Chondrocyte (in vitro differentiated cells): ENCODE measurements around the gene B3GALNT1. TPM values are rescaled to one million over a fixed set of nuclear protein-coding genes. Genes with fewer than 3 reads are reported as not detected.

ENCODE experiments used
- DNase-seq: peaks from one replicate; pipeline ENCODE4 v3.0.0; 2021; ENCODE audit warnings: mixed read lengths, low spot score
- H3K27ac Mint-ChIP-seq: one replicate; pipeline ENCODE4 v1.8.0; 2021; ENCODE audit warnings: mild to moderate bottlenecking, moderate library complexity, mixed read lengths; ENCODE audit not compliant: unreplicated experiment
- H3K27me3 Mint-ChIP-seq: 2 replicates; pipeline ENCODE4 v1.8.0; 2021; ENCODE audit warnings: low read depth, mixed read lengths
- H3K36me3 Mint-ChIP-seq: 2 replicates; pipeline ENCODE4 v1.8.0; 2021; ENCODE audit warnings: low read depth, mixed read lengths
- H3K4me1 Mint-ChIP-seq: 2 replicates; pipeline ENCODE4 v1.8.0; 2021; ENCODE audit warnings: low read depth, mild to moderate bottlenecking, mixed read lengths
- H3K4me3 Mint-ChIP-seq: one replicate; pipeline ENCODE4 v1.8.0; 2021; ENCODE audit warnings: mild to moderate bottlenecking, moderate library complexity, mixed read lengths; ENCODE audit not compliant: unreplicated experiment
- H3K9me3 Mint-ChIP-seq: 2 replicates; pipeline ENCODE4 v1.8.0; 2021; ENCODE audit warnings: low read depth, mixed read lengths
- CTCF ChIP-seq: fragments of 200-600 bp; sonication (generic); IDR thresholded peaks from 2 replicates; pipeline ENCODE4 v1.5.0; 2021; ENCODE audit warnings: antibody characterized with exemption, mild to moderate bottlenecking, moderate library complexity
- total RNA-seq: library from RNA; stranded (reverse); gene quantifications from 3 replicates; pipeline ENCODE4 v1.2.1, GENCODE V29; 2021

B3GALNT1 gene
- total RNA-seq, 1 donor from 2014 or later: 22.0 TPM

DNA sequence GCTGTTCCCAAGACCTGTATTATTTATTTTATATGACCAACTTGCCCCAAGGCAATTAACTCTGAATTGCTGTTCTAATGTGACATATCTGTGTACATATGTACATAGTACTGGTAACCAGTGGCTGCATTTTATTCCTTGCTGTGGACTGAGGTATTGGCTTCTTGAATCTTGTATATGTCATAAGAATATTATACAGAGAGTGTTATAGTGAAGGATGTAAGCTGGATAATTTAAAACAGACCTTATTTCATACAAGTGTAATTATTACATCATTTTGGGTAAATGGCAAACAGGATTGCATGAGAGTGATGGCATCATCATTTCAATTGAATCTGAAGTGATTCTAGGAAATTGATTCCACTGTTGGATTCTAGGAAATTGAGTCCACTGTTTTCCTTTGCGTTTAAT lies 32.9 kb downstream of the B3GALNT1 start:
- Mint-ChIP-seq H3K36me3 (no peaks in the 10 kb centered on the region), H3K27me3 (no peaks in the 10 kb centered on the region), H3K4me1 (peaks cover 35% of the 10 kb centered on the region), H3K27ac (no peak overlapping the region), H3K9me3 (no peaks in the 10 kb centered on the region), H3K4me3 (no peak overlapping the region)
- TF ChIP-seq CTCF: no peak
- no peak for DNase-seq

DNA sequence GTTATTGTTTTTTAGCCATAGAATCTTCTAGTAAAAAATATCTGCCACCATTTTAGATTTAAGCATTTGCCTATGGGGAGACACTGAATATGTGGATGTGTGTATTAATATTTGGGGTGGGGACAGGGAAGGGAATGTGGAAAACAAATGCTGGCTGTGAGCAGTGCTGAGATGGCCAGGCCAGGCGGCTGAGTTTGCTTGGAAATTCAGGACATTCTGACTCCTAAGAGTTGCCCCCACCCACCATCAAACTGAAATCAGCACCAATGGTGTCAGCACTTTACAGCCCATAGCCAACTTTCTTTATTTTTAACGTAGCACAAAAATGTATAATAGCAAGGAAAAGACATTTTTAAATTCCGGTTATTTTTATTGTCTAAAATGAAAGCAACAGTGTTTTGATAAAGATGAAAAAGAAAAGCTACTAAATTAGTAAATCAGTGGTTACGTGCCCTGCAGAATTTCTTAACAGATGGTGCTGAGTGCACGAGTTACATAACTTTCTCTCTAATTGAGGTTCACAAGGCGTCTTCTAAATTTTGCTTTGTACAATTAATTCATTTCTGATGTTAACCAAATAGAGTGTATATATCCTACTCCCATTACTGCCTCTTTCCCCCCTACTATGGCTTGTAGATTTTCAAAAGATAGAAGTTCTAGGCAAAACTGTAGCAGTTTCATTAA lies 34.0 kb downstream of the B3GALNT1 start:
- no peaks in the 10 kb centered on the region for H3K36me3 Mint-ChIP-seq
- no peaks in the 10 kb centered on the region for H3K27me3 Mint-ChIP-seq
- H3K4me1 Mint-ChIP-seq: peaks cover 34% of the 10 kb centered on the region
- no peak for TF ChIP-seq CTCF
- no peaks in the 10 kb centered on the region for H3K9me3 Mint-ChIP-seq
- DNase-seq: no peak
- no peak overlapping the region for H3K27ac Mint-ChIP-seq
- H3K4me3 Mint-ChIP-seq: no peak overlapping the region

- Mint-ChIP-seq H3K36me3 (no peaks in the 10 kb centered on the region), H3K9me3 (no peaks in the 10 kb centered on the region), H3K27me3 (no peaks in the 10 kb centered on the region), H3K4me3 (no peak overlapping the region), H3K4me1 (peaks cover 34% of the 10 kb centered on the region), H3K27ac (peak overlapping the region; percentile 64)
- no peak for TF ChIP-seq CTCF
- no peak for DNase-seq
Observed at GRCh38 chr3:161070252-161070930, 34.8 kb downstream of the B3GALNT1 start.

GRCh38 chr3:161069511-161070251 lies 35.5 kb downstream of the B3GALNT1 start:
- Mint-ChIP-seq H3K4me1 (peaks cover 34% of the 10 kb centered on the region), H3K36me3 (no peaks in the 10 kb centered on the region), H3K4me3 (no peak overlapping the region), H3K9me3 (no peaks in the 10 kb centered on the region), H3K27me3 (no peaks in the 10 kb centered on the region), H3K27ac (peak overlapping the region; percentile 64)
- TF ChIP-seq CTCF: no peak
- DNase-seq: no peak

- no peak overlapping the region for H3K27ac Mint-ChIP-seq
- no peaks in the 10 kb centered on the region for H3K27me3 Mint-ChIP-seq
- no peak overlapping the region for H3K4me3 Mint-ChIP-seq
- no peaks in the 10 kb centered on the region for H3K36me3 Mint-ChIP-seq
- H3K9me3 Mint-ChIP-seq: no peaks in the 10 kb centered on the region
- TF ChIP-seq CTCF: no peak
- DNase-seq: no peak
- peaks cover 31% of the 10 kb centered on the region for H3K4me1 Mint-ChIP-seq
Observed at GRCh38 chr3:161067335-161067734, 37.8 kb downstream of the B3GALNT1 start.
